ENCODE data around the gene CEP68. TPM values are rescaled to one million over a fixed set of nuclear protein-coding genes. Genes with fewer than 3 reads are reported as not detected.
A peak's percentile ranks its signal among the peaks of the same experiment; 100 is the strongest.

The CEP68 gene
- total RNA-seq, 1 donor from 2014 or later = 12.6 TPM

GRCh38 chr2:65049010-65049639 lies 7.1 kb upstream of the CEP68 start:
- H3K27me3 ChIP-seq (ENCODE audit: low read depth) = no peaks in the 10 kb centered on the region
- no peaks in the 10 kb centered on the region for H3K36me3 ChIP-seq
- no peak overlapping the region for H3K4me3 ChIP-seq
- ATAC-seq = no peak
- peaks cover 3% of the 10 kb centered on the region for H3K9me3 ChIP-seq
- intact Hi-C loops (cut with DNase I) = no loop called here
- H3K27ac ChIP-seq = no peak overlapping the region
- no peak for DNase-seq
- no peak for TF ChIP-seq CTCF (IDR thresholded peaks at IDR 0.05)
- peaks cover 4% of the 10 kb centered on the region for H3K4me1 ChIP-seq

GRCh38 chr2:65050931-65051330 lies 5.3 kb upstream of the CEP68 start:
- no peaks in the 10 kb centered on the region for H3K9me3 ChIP-seq
- ATAC-seq = no peak
- no peak overlapping the region for H3K27ac ChIP-seq
- peaks cover 11% of the 10 kb centered on the region for H3K4me1 ChIP-seq
- TF ChIP-seq CTCF (IDR thresholded peaks at IDR 0.05) = no peak
- no peak overlapping the region for H3K4me3 ChIP-seq
- intact Hi-C loops (cut with DNase I) = no loop called here
- no peaks in the 10 kb centered on the region for H3K36me3 ChIP-seq
- no peak for DNase-seq
- no peaks in the 10 kb centered on the region for H3K27me3 ChIP-seq (ENCODE audit: low read depth)

GRCh38 chr2:65053199-65053598 lies 3.0 kb upstream of the CEP68 start:
- no peak overlapping the region for H3K4me3 ChIP-seq
- TF ChIP-seq CTCF (IDR thresholded peaks at IDR 0.05) = no peak
- H3K27me3 ChIP-seq (ENCODE audit: low read depth) = no peaks in the 10 kb centered on the region
- ATAC-seq = no peak
- intact Hi-C loops (cut with DNase I) = no loop called here
- H3K9me3 ChIP-seq = no peaks in the 10 kb centered on the region
- H3K27ac ChIP-seq = no peak overlapping the region
- no peaks in the 10 kb centered on the region for H3K36me3 ChIP-seq
- no peak for DNase-seq
- H3K4me1 ChIP-seq = peaks cover 26% of the 10 kb centered on the region

DNA sequence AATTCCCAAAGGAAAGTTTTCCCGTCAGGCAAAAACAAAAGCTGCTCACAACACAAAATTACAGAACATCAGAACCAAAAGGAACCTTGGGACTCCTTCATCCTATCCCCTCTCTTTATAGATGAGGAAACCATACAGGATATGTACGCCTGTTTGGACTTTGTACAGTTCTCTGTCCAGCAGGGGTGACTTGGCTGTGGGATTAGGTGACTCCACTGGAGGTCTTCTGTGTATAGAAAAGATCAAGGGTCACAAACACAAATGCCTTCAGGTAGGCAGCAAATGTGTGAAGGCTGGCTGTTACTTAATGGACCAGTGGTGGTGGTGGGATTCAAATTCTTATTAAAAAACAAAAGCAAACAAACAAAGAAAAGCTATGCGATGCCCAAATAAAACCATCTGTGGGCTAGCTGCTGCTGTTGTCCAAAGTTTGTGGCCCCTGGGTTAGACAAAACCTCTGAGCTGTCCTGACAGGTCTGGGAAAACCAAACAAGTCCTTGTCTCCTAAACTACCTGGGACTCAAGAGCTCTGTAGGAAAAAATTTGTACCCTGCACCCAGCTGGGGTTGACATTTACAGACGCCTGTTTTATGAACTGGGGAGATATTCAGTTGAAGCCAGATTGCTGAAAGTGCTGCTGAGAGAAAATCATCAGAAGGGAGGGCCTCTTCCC lies 1.3 kb upstream of the CEP68 start:
- ATAC-seq = no peak
- no peaks in the 10 kb centered on the region for H3K36me3 ChIP-seq
- no peaks in the 10 kb centered on the region for H3K9me3 ChIP-seq
- no peaks in the 10 kb centered on the region for H3K27me3 ChIP-seq (ENCODE audit: low read depth)
- DNase-seq = no peak
- H3K4me1 ChIP-seq = peaks cover 43% of the 10 kb centered on the region
- peak overlapping the region; percentile 85 for H3K4me3 ChIP-seq
- H3K27ac ChIP-seq = no peak overlapping the region
- intact Hi-C loops (cut with DNase I) = no loop called here
- no peak for TF ChIP-seq CTCF (IDR thresholded peaks at IDR 0.05)

GRCh38 chr2:65055422-65056214 lies 598 bp upstream of the CEP68 start:
- no peak for TF ChIP-seq CTCF (IDR thresholded peaks at IDR 0.05)
- DNase-seq = peak; percentile 80
- Histone ChIP-seq H3K27ac (peak overlapping the region; percentile 88), H3K4me3 (peak overlapping the region; percentile 85), H3K27me3 (ENCODE audit: low read depth) (no peaks in the 10 kb centered on the region), H3K36me3 (no peaks in the 10 kb centered on the region), H3K9me3 (no peaks in the 10 kb centered on the region), H3K4me1 (peaks cover 49% of the 10 kb centered on the region)
- peak; percentile 55 to 57 for ATAC-seq
- intact Hi-C loops (cut with DNase I) = no loop called here

Measured in lower lobe of right lung (tissue), 2 donors.